Neural progenitor cell (in vitro differentiated cells): ENCODE results near the gene MED12L. TPM values are rescaled to one million over a fixed set of nuclear protein-coding genes. Genes with fewer than 3 reads are reported as not detected.

Experiments
- DNase-seq: peaks from one replicate; pipeline ENCODE4 v3.0.0-alpha.2; 2016; ENCODE audit warnings: low spot score
- H2AFZ ChIP-seq: fragments of 200-600 bp; sonication (generic); replicated peaks from 2 replicates; pipeline ENCODE4 v1.6.1; 2016; ENCODE audit warnings: antibody characterized with exemption
- H3F3A ChIP-seq: fragments of 200-600 bp; sonication (generic); 2 replicates; pipeline ENCODE4 v1.6.1; 2016; ENCODE audit warnings: antibody characterized with exemption, low read depth
- H3K27ac ChIP-seq: fragments of 200-600 bp; sonication (generic); 2 replicates; pipeline ENCODE4 v1.5.1; 2016; ENCODE audit warnings: mild to moderate bottlenecking
- H3K27me3 ChIP-seq: fragments of 200-600 bp; sonication (generic); 2 replicates; pipeline ENCODE4 v1.6.1; 2016; ENCODE audit warnings: mild to moderate bottlenecking, moderate library complexity
- H3K36me3 ChIP-seq: fragments of 200-600 bp; sonication (generic); 2 replicates; pipeline ENCODE4 v1.5.1; 2016
- H3K4me1 ChIP-seq: fragments of 200-600 bp; sonication (generic); 2 replicates; pipeline ENCODE4 v1.6.1; 2016; ENCODE audit warnings: mixed run types
- H3K4me2 ChIP-seq: fragments of 200-600 bp; sonication (generic); 2 replicates; pipeline ENCODE4 v1.6.1; 2016
- H3K4me3 ChIP-seq: fragments of 200-600 bp; sonication (generic); 2 replicates; pipeline ENCODE4 v1.5.1; 2016
- H3K79me2 ChIP-seq: fragments of 200-600 bp; sonication (generic); 2 replicates; pipeline ENCODE4 v1.6.1; 2016; ENCODE audit warnings: low read depth
- H3K9ac ChIP-seq: fragments of 200-600 bp; sonication (generic); 2 replicates; pipeline ENCODE4 v1.6.1; 2016
- H3K9me3 ChIP-seq: fragments of 200-600 bp; sonication (generic); 2 replicates; pipeline ENCODE4 v1.5.1; 2016; ENCODE audit warnings: low read depth
- H4K20me1 ChIP-seq: fragments of 200-600 bp; sonication (generic); 2 replicates; pipeline ENCODE4 v1.6.1; 2016; ENCODE audit warnings: low read depth
- H3K27ac Mint-ChIP-seq: 3 replicates; pipeline ENCODE4 v1.8.0; 2021; ENCODE audit warnings: mixed read lengths
- H3K27me3 Mint-ChIP-seq: 2 replicates; pipeline ENCODE4 v1.8.0; 2022; ENCODE audit warnings: low read depth, mild to moderate bottlenecking, inconsistent platforms, moderate library complexity, mixed read lengths; ENCODE audit not compliant: insufficient read depth
- H3K36me3 Mint-ChIP-seq: 3 replicates; pipeline ENCODE4 v1.8.0; 2021; ENCODE audit warnings: mixed read lengths
- H3K4me1 Mint-ChIP-seq: 3 replicates; pipeline ENCODE4 v1.8.0; 2021; ENCODE audit warnings: mixed read lengths
- H3K4me3 Mint-ChIP-seq: 3 replicates; pipeline ENCODE4 v1.8.0; 2021; ENCODE audit warnings: mild to moderate bottlenecking, moderate library complexity, mixed read lengths
- H3K9me3 Mint-ChIP-seq: 3 replicates; pipeline ENCODE4 v1.8.0; 2020; ENCODE audit warnings: mixed read lengths
- CTCF ChIP-seq: fragments of 200-600 bp; sonication (generic); IDR thresholded peaks from 2 replicates; pipeline ENCODE4 v1.5.1; 2017; ENCODE audit warnings: antibody characterized with exemption, mild to moderate bottlenecking
- EZH2 ChIP-seq: fragments of 200-600 bp; sonication (generic); IDR thresholded peaks from 2 replicates; pipeline ENCODE4 v1.6.1; 2017; ENCODE audit warnings: antibody characterized with exemption, mild to moderate bottlenecking, moderate library complexity
- EZH2phosphoT487 ChIP-seq: fragments of 200-600 bp; sonication (generic); IDR thresholded peaks from 2 replicates; pipeline ENCODE4 v1.6.1; 2017; ENCODE audit warnings: antibody characterized with exemption
- total RNA-seq: library from RNA; depleted of rRNA; stranded (reverse); fragments of >200 nt; gene quantifications from 2 replicates; pipeline ENCODE4 v1.2.3, GENCODE V29; 2015; ENCODE audit warnings: low replicate concordance

MED12L gene
- total RNA-seq, 1 donor from 2014 or later = 16.5 TPM

GRCh38 chr3:151318991-151319390, 233.5 kb downstream of the MED12L start:
- no peak overlapping the region for H3K27ac ChIP-seq
- H3K9me3 ChIP-seq = no peaks in the 10 kb centered on the region
- TF ChIP-seq EZH2 = no peak
- no peak for TF ChIP-seq EZH2phosphoT487
- TF ChIP-seq CTCF = no peak
- no peaks in the 10 kb centered on the region for H3K27me3 ChIP-seq
- H2AFZ ChIP-seq = no peak overlapping the region
- Mint-ChIP-seq H3K4me1 (peaks cover 3% of the 10 kb centered on the region), H3K27ac (no peak overlapping the region), H3K36me3 (no peaks in the 10 kb centered on the region), H3K4me3 (no peak overlapping the region), H3K9me3 (no peaks in the 10 kb centered on the region), H3K27me3 (no peaks in the 10 kb centered on the region)
- peaks cover 8% of the 10 kb centered on the region for H3K4me1 ChIP-seq
- no peaks in the 10 kb centered on the region for H3K79me2 ChIP-seq
- H3F3A ChIP-seq = no peaks in the 10 kb centered on the region
- H3K4me2 ChIP-seq = no peak overlapping the region
- no peaks in the 10 kb centered on the region for H4K20me1 ChIP-seq
- H3K9ac ChIP-seq = no peak overlapping the region
- no peaks in the 10 kb centered on the region for H3K36me3 ChIP-seq
- no peak for DNase-seq
- H3K4me3 ChIP-seq = no peak overlapping the region

GRCh38 chr3:151319628-151320027, 234.2 kb downstream of the MED12L start:
- no peaks in the 10 kb centered on the region for H3K36me3 ChIP-seq
- H3K4me2 ChIP-seq = no peak overlapping the region
- H3K27ac ChIP-seq = no peak overlapping the region
- H3K4me1 ChIP-seq = peaks cover 8% of the 10 kb centered on the region
- Mint-ChIP-seq H3K27ac (no peak overlapping the region), H3K27me3 (no peaks in the 10 kb centered on the region), H3K4me3 (no peak overlapping the region), H3K9me3 (no peaks in the 10 kb centered on the region), H3K4me1 (peaks cover 3% of the 10 kb centered on the region), H3K36me3 (no peaks in the 10 kb centered on the region)
- DNase-seq = no peak
- no peak overlapping the region for H3K4me3 ChIP-seq
- H3F3A ChIP-seq = no peaks in the 10 kb centered on the region
- no peak overlapping the region for H3K9ac ChIP-seq
- H3K9me3 ChIP-seq = no peaks in the 10 kb centered on the region
- H3K79me2 ChIP-seq = no peaks in the 10 kb centered on the region
- TF ChIP-seq EZH2 (no peak), CTCF (no peak), EZH2phosphoT487 (no peak)
- no peaks in the 10 kb centered on the region for H3K27me3 ChIP-seq
- no peak overlapping the region for H2AFZ ChIP-seq
- H4K20me1 ChIP-seq = no peaks in the 10 kb centered on the region

- H3K9me3 ChIP-seq = no peaks in the 10 kb centered on the region
- no peaks in the 10 kb centered on the region for H3K79me2 ChIP-seq
- H3K9ac ChIP-seq = no peak overlapping the region
- H4K20me1 ChIP-seq = no peaks in the 10 kb centered on the region
- Mint-ChIP-seq H3K4me1 (peaks cover 3% of the 10 kb centered on the region), H3K4me3 (no peak overlapping the region), H3K36me3 (no peaks in the 10 kb centered on the region), H3K27ac (no peak overlapping the region), H3K9me3 (no peaks in the 10 kb centered on the region), H3K27me3 (no peaks in the 10 kb centered on the region)
- TF ChIP-seq EZH2 = no peak
- TF ChIP-seq CTCF = no peak
- no peak for TF ChIP-seq EZH2phosphoT487
- no peak overlapping the region for H3K4me2 ChIP-seq
- H2AFZ ChIP-seq = no peak overlapping the region
- DNase-seq = no peak
- H3K4me1 ChIP-seq = peaks cover 8% of the 10 kb centered on the region
- H3K27ac ChIP-seq = no peak overlapping the region
- no peaks in the 10 kb centered on the region for H3K27me3 ChIP-seq
- H3K36me3 ChIP-seq = no peaks in the 10 kb centered on the region
- H3K4me3 ChIP-seq = no peak overlapping the region
- H3F3A ChIP-seq = no peaks in the 10 kb centered on the region
These were observed 234.7 kb downstream of the MED12L start for GRCh38 chr3:151320131-151320530.

- Histone ChIP-seq H2AFZ (no peak overlapping the region), H3K9ac (no peak overlapping the region), H4K20me1 (no peaks in the 10 kb centered on the region), H3K4me1 (no peaks in the 10 kb centered on the region), H3K4me2 (no peak overlapping the region), H3K9me3 (no peaks in the 10 kb centered on the region), H3K4me3 (no peak overlapping the region), H3K79me2 (no peaks in the 10 kb centered on the region), H3F3A (no peaks in the 10 kb centered on the region), H3K27me3 (no peaks in the 10 kb centered on the region), H3K27ac (no peak overlapping the region), H3K36me3 (no peaks in the 10 kb centered on the region)
- no peak overlapping the region for H3K27ac Mint-ChIP-seq
- DNase-seq = no peak
- no peaks in the 10 kb centered on the region for H3K9me3 Mint-ChIP-seq
- no peak overlapping the region for H3K4me3 Mint-ChIP-seq
- TF ChIP-seq EZH2 (no peak), CTCF (no peak), EZH2phosphoT487 (no peak)
- no peaks in the 10 kb centered on the region for H3K36me3 Mint-ChIP-seq
- no peaks in the 10 kb centered on the region for H3K27me3 Mint-ChIP-seq
- H3K4me1 Mint-ChIP-seq = peaks cover 3% of the 10 kb centered on the region
These were observed 236.1 kb downstream of the MED12L start for GRCh38 chr3:151321526-151321925.
